Endodermal cell (in vitro differentiated cells): ENCODE data around the gene SLC12A3. TPM values are rescaled to one million over a fixed set of nuclear protein-coding genes. Genes with fewer than 3 reads are reported as not detected.

Experiments used
- DNase-seq: peaks from one replicate; pipeline ENCODE4 v3.0.0-alpha.2; 2017
- H3K27ac ChIP-seq: 2 replicates; pipeline ENCODE4 v1.5.1; 2013; ENCODE audit warnings: mild to moderate bottlenecking, low read depth, low read length, moderate library complexity
- H3K27me3 ChIP-seq: 2 replicates; pipeline ENCODE4 v1.6.1; 2013; ENCODE audit warnings: mild to moderate bottlenecking, low read length, moderate library complexity; ENCODE audit not compliant: insufficient read depth, control insufficient read depth, poor library complexity, severe bottlenecking
- H3K36me3 ChIP-seq: 2 replicates; pipeline ENCODE4 v1.7.0; 2013; ENCODE audit warnings: mild to moderate bottlenecking, low read length, moderate library complexity; ENCODE audit not compliant: control insufficient read depth, insufficient read depth
- H3K4me1 ChIP-seq: one replicate; pipeline ENCODE4 v1.7.0; 2013; ENCODE audit warnings: low read length; ENCODE audit not compliant: control insufficient read depth, insufficient read depth
- H3K4me3 ChIP-seq: 2 replicates; pipeline ENCODE4 v1.5.1; 2013; ENCODE audit warnings: mild to moderate bottlenecking, low read length, moderate library complexity
- H3K9ac ChIP-seq: 2 replicates; pipeline ENCODE4 v1.6.1; 2013; ENCODE audit warnings: mild to moderate bottlenecking, low read length, moderate library complexity; ENCODE audit not compliant: poor library complexity, severe bottlenecking; ENCODE audit errors: extremely low read depth
- H3K9me3 ChIP-seq: 2 replicates; pipeline ENCODE4 v1.6.1; 2013; ENCODE audit warnings: mild to moderate bottlenecking, low read length, moderate library complexity; ENCODE audit not compliant: control insufficient read depth
- H3K27ac Mint-ChIP-seq: 2 replicates; pipeline ENCODE4 v1.8.0; 2020; ENCODE audit warnings: mixed read lengths
- H3K27me3 Mint-ChIP-seq: 2 replicates; pipeline ENCODE4 v1.8.0; 2021; ENCODE audit warnings: mild to moderate bottlenecking, mixed read lengths; ENCODE audit not compliant: insufficient read depth
- H3K36me3 Mint-ChIP-seq: 2 replicates; pipeline ENCODE4 v1.8.0; 2020; ENCODE audit warnings: low read depth, mixed read lengths
- H3K4me1 Mint-ChIP-seq: 2 replicates; pipeline ENCODE4 v1.8.0; 2020; ENCODE audit warnings: mixed read lengths
- H3K4me3 Mint-ChIP-seq: 2 replicates; pipeline ENCODE4 v1.8.0; 2020; ENCODE audit warnings: mild to moderate bottlenecking, moderate library complexity, mixed read lengths
- H3K9me3 Mint-ChIP-seq: 2 replicates; pipeline ENCODE4 v1.8.0; 2020; ENCODE audit warnings: mild to moderate bottlenecking, mixed read lengths
- CTCF ChIP-seq: fragments of 200-600 bp; sonication (generic); conservative IDR thresholded peaks from 2 replicates; pipeline ENCODE4 v1.5.0; 2021; ENCODE audit warnings: antibody characterized with exemption, mild to moderate bottlenecking
- WGBS, 2 experiments: methylation state at CpG; one replicate each; pipeline versions ENCODE4 v1.1.5 to v1.1.7; 2013; ENCODE audit warnings: missing lambda C conversion rate in 2 of 2, mixed read lengths in 1 of 2; ENCODE audit not compliant: insufficient coverage in 1 of 2, insufficient read length in 1 of 2; 5-methylcytosine and 5-hydroxymethylcytosine counted together
- total RNA-seq, 2 donors: library from RNA; stranded (reverse); fragmentation: NEBNext Ultra II Directional in 1 of 2; extraction: Animal tissue kit (Norgen Biotek cat#: 25700) in 1 of 2; gene quantifications; 2 replicates in 1 of 2; 3 replicates in 1 of 2; pipeline ENCODE4 v1.2.1, GENCODE V29; 2021

The SLC12A3 gene
- total RNA-seq, 2 donors from 2014 or later, result not detected

- Mint-ChIP-seq H3K4me3 (no peak overlapping the region), H3K9me3 (no peaks in the 10 kb centered on the region), H3K4me1 (peaks cover 3% of the 10 kb centered on the region), H3K27ac (no peak overlapping the region), H3K36me3 (peaks cover 57% of the 10 kb centered on the region), H3K27me3 (no peaks in the 10 kb centered on the region)
- Histone ChIP-seq H3K36me3 (peaks cover 47% of the 10 kb centered on the region), H3K4me1 (no peaks in the 10 kb centered on the region), H3K27me3 (no peaks in the 10 kb centered on the region), H3K27ac (no peak overlapping the region), H3K9ac (no peak overlapping the region), H3K9me3 (no peaks in the 10 kb centered on the region), H3K4me3 (no peak overlapping the region)
- DNase-seq, result no peak
- WGBS, 2 experiments, result 96 to 100% methylated on average over 4 to 6 of the region's 6 CpGs
- no peak for TF ChIP-seq CTCF
Measured at GRCh38 chr16:56844056-56844455, 21.0 kb upstream of the SLC12A3 start.

- DNase-seq, result no peak
- Histone ChIP-seq H3K9me3 (no peaks in the 10 kb centered on the region), H3K36me3 (peaks cover 25% of the 10 kb centered on the region), H3K4me1 (peaks cover 6% of the 10 kb centered on the region), H3K27ac (no peak overlapping the region), H3K4me3 (no peak overlapping the region), H3K9ac (no peak overlapping the region), H3K27me3 (no peaks in the 10 kb centered on the region)
- WGBS, 2 experiments, result 92 to 93% methylated on average over 9 of the region's 9 CpGs
- TF ChIP-seq CTCF, result no peak
- Mint-ChIP-seq H3K27me3 (no peaks in the 10 kb centered on the region), H3K36me3 (peaks cover 28% of the 10 kb centered on the region), H3K9me3 (no peaks in the 10 kb centered on the region), H3K4me3 (no peak overlapping the region), H3K4me1 (peaks cover 20% of the 10 kb centered on the region), H3K27ac (no peak overlapping the region)
Measured at GRCh38 chr16:56847173-56847910, 17.7 kb upstream of the SLC12A3 start.

- Histone ChIP-seq H3K4me1 (peaks cover 6% of the 10 kb centered on the region), H3K27me3 (no peaks in the 10 kb centered on the region), H3K9me3 (no peaks in the 10 kb centered on the region), H3K27ac (no peak overlapping the region), H3K9ac (no peak overlapping the region), H3K36me3 (peaks cover 16% of the 10 kb centered on the region), H3K4me3 (no peak overlapping the region)
- DNase-seq, result no peak
- WGBS, 2 experiments, result 90 to 92% methylated on average over 11 of the region's 11 CpGs
- H3K9me3 Mint-ChIP-seq, result no peaks in the 10 kb centered on the region
- TF ChIP-seq CTCF, result no peak
- H3K4me1 Mint-ChIP-seq, result peaks cover 20% of the 10 kb centered on the region
- no peak overlapping the region for H3K27ac Mint-ChIP-seq
- no peaks in the 10 kb centered on the region for H3K27me3 Mint-ChIP-seq
- no peak overlapping the region for H3K4me3 Mint-ChIP-seq
- peaks cover 18% of the 10 kb centered on the region for H3K36me3 Mint-ChIP-seq
Measured at GRCh38 chr16:56848029-56848936, 16.7 kb upstream of the SLC12A3 start.
